GM13976 (cell line): ENCODE data around the gene PEX13.

Experiments
- DNase-seq: peaks from one replicate; pipeline ENCODE4 v3.0.0; 2012; ENCODE audit warnings: low spot score
- CTCF ChIP-seq: IDR thresholded peaks from 2 replicates; pipeline ENCODE4 v1.5.1; 2012; ENCODE audit warnings: borderline replicate concordance, mild to moderate bottlenecking; ENCODE audit not compliant: insufficient read depth; ENCODE audit errors: extremely low read depth, missing control alignments, control extremely low read depth
- in situ Hi-C: fragments of 300-500 bp; cut with MboI; formaldehyde crosslinking; loops from one replicate; pipeline ENCODE4 v1.12.0; 2022; ENCODE audit warnings: low sequenced_read_pairs, mixed read lengths, inconsistent platforms; ENCODE audit not compliant: unreplicated experiment

Gene PEX13

GRCh38 chr2:61096438-61096837, 78.9 kb downstream of the PEX13 start:
- in situ Hi-C loops: no loop called here
- no peak for DNase-seq
- TF ChIP-seq CTCF: no peak

GRCh38 chr2:61100801-61101200, 83.3 kb downstream of the PEX13 start:
- DNase-seq: no peak
- in situ Hi-C loops: no loop called here
- no peak for TF ChIP-seq CTCF
